Activated CD4-positive, alpha-beta T cell treated with anti-CD3 and anti-CD28 coated beads for 48 hours (primary cell): ENCODE results near the gene SLC9A1.
"Not testable (repeated sequence)": the region's sequence is repeated elsewhere in the genome, so short reads cannot be mapped to it uniquely, and the experiment has no call there.

Experiments used
- DNase-seq: peaks from one replicate; pipeline ENCODE4 v3.0.0-alpha.2; 2020

SLC9A1 gene

DNA sequence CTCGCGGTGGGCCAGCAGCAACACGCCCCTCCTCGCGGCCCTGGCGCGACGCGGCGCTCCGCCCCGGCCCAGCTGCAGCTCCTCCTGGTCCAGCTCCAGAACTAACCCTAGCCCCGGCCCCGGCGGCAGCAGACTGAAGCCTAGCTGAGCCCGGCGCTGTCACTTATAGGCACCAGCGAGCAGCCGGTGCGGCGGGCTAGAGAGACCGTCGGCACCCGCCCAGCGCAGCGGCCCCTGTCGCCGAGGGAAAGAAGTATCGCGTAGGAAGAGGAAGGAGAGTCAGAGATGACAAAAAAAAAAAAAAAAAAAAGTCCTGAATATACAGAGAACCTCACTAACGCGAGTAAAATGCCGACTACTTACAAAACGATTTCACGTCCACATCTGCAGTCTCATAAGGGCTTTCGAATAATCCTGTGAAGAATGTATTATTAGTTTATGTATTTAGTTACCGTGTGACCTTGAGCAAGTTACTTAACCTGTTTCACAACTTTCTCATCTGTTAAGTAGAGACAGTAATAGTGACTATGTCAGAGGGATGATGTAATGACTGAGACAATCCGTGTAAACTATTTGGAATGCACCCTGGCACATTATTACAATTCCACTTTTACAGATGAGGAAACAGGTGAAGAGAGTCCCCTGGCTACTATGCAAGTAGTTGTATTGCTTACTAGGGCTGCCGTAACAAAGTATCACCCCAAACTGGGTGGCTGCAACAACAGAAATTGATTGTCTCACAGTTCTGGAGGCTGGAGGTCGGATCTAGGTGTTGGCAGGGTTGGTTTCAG, at the start of gene SLC9A1:
Gene SLC9A1 (minus strand): TSS at position 135 of the 791 bp plus-strand sequence. CDS start 791 bp downstream, outside the sequence.
- peak; percentile 94 for DNase-seq

- DNase-seq, result no peak
Observed at GRCh38 chr1:27203946-27204345, 49.0 kb upstream of the SLC9A1 start.

DNA sequence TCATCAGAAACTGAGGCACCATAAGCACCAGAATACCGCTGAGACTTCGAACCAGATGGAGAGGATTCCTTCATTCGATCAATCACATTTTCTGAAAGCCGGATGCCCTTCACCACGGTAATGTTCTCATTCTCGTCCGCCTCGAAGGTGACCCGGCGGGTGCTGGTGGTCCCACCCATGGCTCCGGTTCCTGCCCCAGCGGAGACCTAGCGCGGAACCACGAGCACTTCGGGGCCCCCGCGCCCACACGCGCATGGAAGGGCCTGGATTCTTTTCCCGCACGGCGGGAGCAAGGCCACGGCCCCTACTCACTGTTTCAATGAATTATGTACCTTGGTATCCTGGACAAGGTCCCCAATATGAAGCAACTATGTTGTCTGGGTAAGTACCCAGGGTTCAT, 46.4 kb upstream of the SLC9A1 start:
- DNase-seq, result no peak

DNA sequence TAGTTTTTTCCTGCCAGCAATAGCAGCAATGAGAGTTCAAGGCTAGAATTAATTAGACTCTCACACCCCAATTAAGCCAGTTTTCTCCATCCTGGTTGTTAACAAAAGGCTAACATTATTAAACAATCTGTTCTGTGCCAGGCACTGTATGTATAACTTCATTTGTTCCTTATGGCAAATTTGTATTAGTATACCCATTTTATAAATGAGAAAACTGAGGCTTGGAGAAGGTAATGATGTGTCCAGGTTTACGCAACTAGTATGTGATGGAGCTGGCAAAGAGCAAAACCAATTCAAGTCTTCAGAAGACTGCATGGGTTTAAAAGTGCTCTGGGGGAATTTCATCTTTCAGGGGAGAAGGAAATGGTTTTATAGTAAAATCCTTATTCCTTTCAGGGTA, 38.3 kb upstream of the SLC9A1 start:
- DNase-seq, result no peak

DNA sequence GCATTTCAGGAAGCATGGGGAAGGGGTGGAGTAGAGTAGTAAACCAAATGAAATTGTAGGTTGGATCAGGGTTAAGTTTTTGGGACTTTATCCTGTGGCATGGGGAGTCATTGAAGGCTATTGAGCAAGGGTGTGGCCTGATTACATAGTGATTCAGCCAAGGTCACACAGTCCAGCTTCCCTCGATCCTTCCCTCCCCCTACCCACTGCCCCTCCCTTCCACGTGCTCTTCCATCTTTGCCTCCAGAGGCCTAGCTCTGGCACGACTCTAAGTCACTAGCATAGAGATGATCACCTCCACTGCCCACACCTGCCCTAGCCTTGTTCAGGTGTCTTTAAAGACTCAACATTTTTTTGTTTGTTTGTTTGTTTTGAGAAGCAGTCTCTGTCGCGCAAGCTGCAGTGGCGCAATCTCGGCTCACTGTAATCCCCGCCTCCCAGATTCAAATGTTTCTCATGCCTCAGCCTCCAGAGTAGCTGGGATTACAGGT, 37.2 kb upstream of the SLC9A1 start:
- no peak for DNase-seq

GRCh38 chr1:27184665-27185064, 29.7 kb upstream of the SLC9A1 start:
- DNase-seq, result not testable (repeated sequence)

GRCh38 chr1:27179979-27180378, 25.1 kb upstream of the SLC9A1 start:
- DNase-seq, result no peak

- DNase-seq, result no peak
Observed at GRCh38 chr1:27179379-27179778, 24.5 kb upstream of the SLC9A1 start.

GRCh38 chr1:27176954-27177353, 22.0 kb upstream of the SLC9A1 start:
- no peak for DNase-seq

DNA sequence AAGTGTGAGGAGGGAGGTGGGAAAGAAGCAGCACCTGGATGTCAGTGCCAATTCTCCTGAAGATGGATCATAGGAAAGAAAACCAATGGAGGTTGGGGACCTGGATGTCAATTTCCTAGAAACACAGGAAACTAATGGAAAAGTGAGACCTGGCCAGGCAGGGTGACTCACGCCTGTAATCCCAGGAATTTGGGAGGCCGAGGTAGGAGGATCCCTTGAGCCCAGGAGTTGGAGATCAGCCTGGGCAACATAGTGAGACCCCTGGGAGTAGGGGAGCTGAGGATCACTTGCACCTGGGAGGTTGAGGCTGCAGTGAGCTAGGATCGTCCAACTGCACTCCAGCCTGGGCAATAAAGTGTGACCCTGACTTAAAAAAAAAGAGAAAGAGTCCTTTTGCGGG, 21.4 kb upstream of the SLC9A1 start:
- DNase-seq, result no peak

DNA sequence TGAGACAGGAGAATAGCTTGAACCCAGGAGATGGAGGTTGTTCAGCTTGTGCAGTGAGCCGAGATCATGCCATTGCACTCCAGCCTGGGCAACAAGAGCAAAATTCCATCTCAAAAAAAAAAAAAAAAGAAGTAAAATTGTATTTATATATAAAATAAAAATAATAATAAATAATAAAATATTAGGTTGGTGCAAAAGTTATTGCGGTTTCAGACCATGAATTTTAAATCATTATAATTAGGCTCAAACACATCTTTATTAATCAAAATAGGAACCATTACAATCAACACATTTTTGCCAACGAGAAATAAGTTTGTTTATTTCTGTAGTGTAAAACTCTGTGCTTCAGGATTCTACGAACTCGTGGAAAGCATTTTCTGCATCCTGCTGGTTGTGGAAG, 18.1 kb upstream of the SLC9A1 start:
- DNase-seq, result not testable (repeated sequence)

DNA sequence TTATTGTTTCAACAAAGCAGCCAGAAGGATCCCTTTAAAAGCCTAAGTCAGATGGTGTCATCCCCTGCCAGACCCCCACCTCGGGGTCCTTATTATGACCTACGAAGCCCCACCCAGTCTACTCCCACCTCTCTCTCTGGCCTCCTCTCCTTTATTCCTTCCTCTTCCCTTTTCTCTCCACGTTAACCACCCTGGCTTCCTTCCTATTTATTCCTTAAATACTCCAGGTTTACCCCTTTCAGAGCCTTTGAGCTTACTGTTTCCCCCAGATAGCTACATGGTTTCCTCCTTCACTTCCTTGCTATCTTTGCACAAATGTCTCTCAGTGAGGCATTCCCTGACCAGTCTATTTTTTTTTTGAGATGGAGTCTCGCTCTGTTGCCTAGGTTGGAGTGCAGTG, 12.0 kb upstream of the SLC9A1 start:
- DNase-seq, result no peak

DNA sequence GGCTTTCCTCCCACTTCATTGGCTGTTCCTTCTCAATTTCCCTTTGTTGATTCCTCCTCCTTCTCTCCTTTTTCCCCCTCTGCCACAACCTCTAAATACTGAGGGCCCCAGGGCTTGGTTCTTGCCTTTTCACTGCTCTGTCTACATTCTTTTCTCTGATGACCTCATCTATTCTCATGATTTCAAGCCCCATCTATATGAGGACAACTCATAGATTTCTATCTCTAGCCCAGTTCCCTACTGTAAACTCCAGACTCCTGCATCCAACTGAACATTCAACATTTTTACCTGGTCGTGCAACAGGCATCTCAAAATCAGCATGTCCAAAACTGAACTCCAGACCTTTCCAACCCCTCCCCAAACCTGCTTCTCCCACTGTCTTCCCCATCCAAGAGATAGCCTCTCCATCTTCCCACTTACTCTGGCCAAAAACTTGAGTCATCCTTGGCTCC, 11.5 kb upstream of the SLC9A1 start:
- DNase-seq, result no peak

- DNase-seq, result no peak
Observed at GRCh38 chr1:27163093-27163492, 8.2 kb upstream of the SLC9A1 start.

GRCh38 chr1:27162090-27162489, 7.2 kb upstream of the SLC9A1 start:
- DNase-seq, result no peak

DNA sequence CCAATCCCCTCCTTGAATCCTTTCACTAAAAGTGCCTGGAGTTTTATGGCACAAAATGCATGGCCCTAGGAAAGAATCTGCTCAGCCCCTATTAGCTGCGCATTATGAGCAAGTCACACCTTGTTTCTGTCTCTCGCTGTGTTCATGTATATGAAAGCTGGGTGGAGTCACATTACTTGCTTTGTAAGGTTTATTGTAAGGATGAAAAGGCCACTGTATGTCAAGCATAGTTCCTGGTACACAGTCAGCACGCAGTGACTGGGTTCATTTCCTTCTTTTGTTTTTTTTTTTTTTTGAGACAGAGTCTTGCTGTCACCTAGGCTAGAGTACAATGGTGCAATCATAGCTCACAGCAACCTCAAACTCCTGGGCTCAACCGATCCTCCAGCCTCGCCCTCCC, 6.7 kb upstream of the SLC9A1 start:
- DNase-seq, result no peak

- no peak for DNase-seq
Observed at GRCh38 chr1:27157194-27157593, 2.3 kb upstream of the SLC9A1 start.

GRCh38 chr1:27154469-27154990, 395 bp downstream of the SLC9A1 start:
- DNase-seq, result no peak

GRCh38 chr1:27153927-27154358, 982 bp downstream of the SLC9A1 start:
- DNase-seq, result peak; percentile 7

- DNase-seq, result no peak
Observed at GRCh38 chr1:27153549-27153886, 1.4 kb downstream of the SLC9A1 start.

DNA sequence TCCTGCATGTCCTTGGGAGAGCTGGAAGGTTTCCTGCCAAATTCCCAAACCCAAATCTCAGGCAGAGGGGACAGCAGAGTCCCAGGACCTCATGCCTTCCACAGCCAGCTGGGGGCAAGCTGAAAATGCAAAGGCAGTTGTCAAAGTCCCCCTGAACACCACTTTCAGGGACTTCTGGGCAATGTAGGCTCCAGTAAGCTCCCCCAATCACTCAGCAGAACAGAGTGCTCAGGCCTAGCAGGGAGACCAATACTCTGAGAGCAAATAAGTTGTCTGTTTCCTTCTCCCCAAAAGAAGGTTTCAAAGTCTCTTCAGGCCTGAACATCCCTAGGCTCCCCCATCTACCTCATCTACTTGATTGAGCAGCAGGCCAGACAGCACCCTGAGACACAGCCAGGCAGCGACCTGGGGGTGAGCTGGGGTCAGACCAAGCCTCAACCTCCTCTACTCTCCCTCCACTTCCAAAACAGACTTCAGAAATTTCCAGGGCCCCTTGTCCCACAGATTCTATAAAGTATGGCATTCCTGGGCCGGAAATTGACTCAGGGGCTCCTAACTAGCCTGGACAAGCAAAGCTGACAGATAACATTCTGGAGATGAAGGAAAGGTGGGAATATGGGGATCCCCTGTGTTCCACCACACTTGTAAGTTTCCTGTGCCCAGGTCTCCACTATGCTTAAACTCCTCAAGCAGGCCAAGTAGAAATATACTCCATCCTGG, 1.9 kb downstream of the SLC9A1 start:
- DNase-seq, result no peak

DNA sequence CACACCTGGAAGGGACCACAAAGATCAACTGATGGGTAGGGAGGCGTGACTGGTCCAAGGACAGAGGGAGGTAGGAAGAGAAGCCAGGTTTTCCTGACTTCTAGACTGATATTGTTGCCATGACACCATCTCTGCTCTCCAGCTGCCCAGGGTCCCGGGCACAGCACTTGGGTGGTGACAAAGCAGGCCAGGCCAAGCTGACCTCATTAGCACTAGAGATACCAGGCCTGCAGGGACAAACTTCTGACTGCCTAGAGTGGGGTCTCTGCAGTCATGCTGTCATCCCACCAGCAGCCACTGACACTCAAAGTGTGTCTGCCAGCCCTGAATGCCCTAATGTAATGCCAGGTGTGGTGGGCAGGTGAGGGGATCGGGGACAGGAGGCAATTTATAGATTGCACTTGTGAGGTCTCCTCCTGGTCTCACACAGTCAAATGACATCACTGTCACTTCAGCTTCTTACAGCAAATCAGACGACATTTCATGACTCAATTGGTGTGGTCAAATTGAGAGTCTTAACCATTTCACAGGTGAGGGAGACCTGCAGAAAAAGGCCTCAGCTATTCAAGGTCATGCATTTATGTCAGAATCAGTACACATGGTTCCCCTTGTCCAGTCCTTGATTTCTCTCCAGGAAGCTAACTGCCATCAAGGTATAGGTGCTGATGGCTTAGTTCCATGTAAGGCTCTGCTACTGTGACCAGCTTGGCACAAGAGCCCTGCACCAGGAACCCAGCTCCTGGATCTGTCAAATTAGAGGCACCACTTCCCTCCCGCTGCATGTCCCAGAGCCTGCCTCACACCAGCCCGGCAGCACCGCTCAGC, 2.7 kb downstream of the SLC9A1 start:
- no peak for DNase-seq

- no peak for DNase-seq
Observed at GRCh38 chr1:27150641-27151040, 4.3 kb downstream of the SLC9A1 start.
